B cell (primary cell): ENCODE data around the gene PTGDR2. TPM values are rescaled to one million over a fixed set of nuclear protein-coding genes. Genes with fewer than 3 reads are reported as not detected.

Source experiments
- ATAC-seq: fragments of 200-7000 bp; cut with Tn5 transposase; one replicate; pipeline ENCODE4 v1.10.0; 2021; ENCODE audit warnings: low read depth, mild to moderate bottlenecking, moderate number of reproducible peaks, moderate library complexity
- CTCF ChIA-PET: fragments of 350-600 bp; sonication (Branson Sonifier 250); formaldehyde crosslinking; loops from one replicate; lab custom pipeline; 2021; ENCODE audit warnings: antibody characterized with exemption, inconsistent platforms; lab: Charles Lee
- POLR2A ChIA-PET: fragments of 350-600 bp; sonication (Branson Sonifier 250); formaldehyde crosslinking; loops from one replicate; lab custom pipeline; 2021; ENCODE audit warnings: antibody characterized with exemption; lab: Charles Lee
- DNase-seq: peaks from one replicate; pipeline ENCODE4 v3.0.0; 2013
- H2AFZ ChIP-seq: 2 replicates; pipeline ENCODE4 v1.6.1; 2012; ENCODE audit warnings: mild to moderate bottlenecking, low read depth, low read length; ENCODE audit not compliant: insufficient read depth, poor library complexity, severe bottlenecking
- H3K27ac ChIP-seq, 2 donors: 1 replicate in 1 of 2; 2 replicates in 1 of 2; pipeline ENCODE4 v1.5.1; 2012 to 2013; ENCODE audit warnings: low read length in 2 of 2, mild to moderate bottlenecking in 2 of 2, moderate library complexity in 1 of 2
- H3K27me3 ChIP-seq, 4 experiments: fragments of 200-600 bp in 1 of 4; sonication (generic) in 1 of 4; replicated peaks in 1 of 4; 1 replicate in 2 of 4; 2 replicates in 2 of 4; pipeline versions ENCODE4 v1.6.1 to v1.7.0; 2013 to 2016; ENCODE audit warnings: low read length in 3 of 4, mild to moderate bottlenecking in 2 of 4, mixed read lengths in 1 of 4, moderate library complexity in 1 of 4; ENCODE audit not compliant: insufficient read depth in 4 of 4, control insufficient read depth in 3 of 4; ENCODE audit errors: control extremely low read depth in 1 of 4
- H3K36me3 ChIP-seq, 2 experiments: replicated peaks in 1 of 2; 1 replicate in 1 of 2; 2 replicates in 1 of 2; pipeline versions ENCODE4 v1.6.1 to v1.7.1; 2013; ENCODE audit warnings: low read length in 1 of 2; ENCODE audit not compliant: insufficient read depth in 2 of 2, control insufficient read depth in 1 of 2; ENCODE audit errors: control extremely low read depth in 1 of 2, extremely low read depth in 1 of 2
- H3K4me1 ChIP-seq, 2 donors: fragments of 200-600 bp in 1 of 2; sonication (generic) in 1 of 2; 1 replicate in 1 of 2; 2 replicates in 1 of 2; pipeline versions ENCODE4 v1.5.1 to v1.6.1; 2013 to 2017; ENCODE audit warnings: low read length in 2 of 2; ENCODE audit not compliant: control insufficient read depth in 2 of 2, insufficient read depth in 2 of 2
- H3K4me2 ChIP-seq: replicated peaks from 2 replicates; pipeline ENCODE3; 2012; ENCODE audit warnings: mild to moderate bottlenecking, low read depth, low read length; ENCODE audit not compliant: poor library complexity, severe bottlenecking
- H3K4me3 ChIP-seq, 5 experiments: fragments of 200-600 bp in 1 of 5; sonication (generic) in 1 of 5; 1 replicate in 3 of 5; 2 replicates in 2 of 5; pipeline versions ENCODE4 v1.5.1 to v1.7.0; 2011 to 2016; ENCODE audit warnings: low read length in 4 of 5, mild to moderate bottlenecking in 4 of 5, low read depth in 2 of 5, control low read depth in 1 of 5, moderate library complexity in 1 of 5; ENCODE audit not compliant: insufficient read depth in 1 of 5; ENCODE audit errors: control extremely low read depth in 1 of 5, extremely low read depth in 1 of 5
- H3K79me2 ChIP-seq: fragments of 200-600 bp; sonication (generic); one replicate; pipeline ENCODE4 v1.6.0; 2016; ENCODE audit warnings: low read length; ENCODE audit not compliant: control insufficient read depth, insufficient read depth
- H3K9ac ChIP-seq: fragments of 200-600 bp; sonication (generic); 2 replicates; pipeline ENCODE4 v1.6.1; 2017; ENCODE audit warnings: mild to moderate bottlenecking, low read length, moderate library complexity
- H3K9me3 ChIP-seq, 3 donors: one replicate each; pipeline versions ENCODE4 v1.6.1 to v1.7.1; 2013; ENCODE audit warnings: low read length in 2 of 3; ENCODE audit not compliant: control insufficient read depth in 2 of 3, insufficient read depth in 1 of 3; ENCODE audit errors: control extremely low read depth in 1 of 3
- H4K20me1 ChIP-seq: 2 replicates; pipeline ENCODE4 v1.6.0; 2012; ENCODE audit warnings: mild to moderate bottlenecking, low read length; ENCODE audit not compliant: insufficient read depth, control insufficient read depth, poor library complexity, severe bottlenecking
- H3K27ac Mint-ChIP-seq: one replicate; pipeline ENCODE4 v1.8.0; 2021; ENCODE audit warnings: mixed read lengths
- H3K27me3 Mint-ChIP-seq: one replicate; pipeline ENCODE4 v1.8.0; 2021; ENCODE audit warnings: mixed read lengths
- H3K4me1 Mint-ChIP-seq: one replicate; pipeline ENCODE4 v1.8.0; 2021; ENCODE audit warnings: mixed read lengths
- H3K4me3 Mint-ChIP-seq: one replicate; pipeline ENCODE4 v1.8.0; 2021; ENCODE audit warnings: mixed read lengths
- H3K9me3 Mint-ChIP-seq: one replicate; pipeline ENCODE4 v1.8.0; 2022; ENCODE audit warnings: mixed read lengths; ENCODE audit not compliant: insufficient read depth
- EZH2 ChIP-seq: IDR thresholded peaks from 2 replicates; pipeline ENCODE4 v1.6.1; 2012; ENCODE audit warnings: borderline replicate concordance, low read depth, mild to moderate bottlenecking, moderate library complexity, low read length; ENCODE audit not compliant: insufficient read depth, poor library complexity, severe bottlenecking
- WGBS: methylation state at CpG from one replicate; pipeline ENCODE4 v1.1.5; 2013; ENCODE audit warnings: missing lambda C conversion rate; ENCODE audit not compliant: insufficient coverage; 5-methylcytosine and 5-hydroxymethylcytosine counted together
- intact Hi-C: fragments of 100-400 bp; cut with micrococcal nuclease; formaldehyde crosslinking; loops from one replicate; pipeline ENCODE4 v1.10.0; 2022
- polyA plus RNA-seq: library from polyadenylated mRNA; depleted of rRNA; stranded (reverse); fragments of >200 nt; gene quantifications from 2 replicates; pipeline ENCODE4 v1.2.3, GENCODE V29; 2012
- total RNA-seq, 2 donors: library from RNA; stranded (reverse); fragments of 120-200 nt in 1 of 2; gene quantifications; 1 replicate in 1 of 2; 2 replicates in 1 of 2; pipeline versions ENCODE4 v1.2.3 to v1.2.4, GENCODE V29; 2013 to 2022
- TF ChIP-seq, protein P1 (sequence below): fragments of 200-600 bp; IDR thresholded peaks from one replicate; pipeline ENCODE4 v1.8.0; 2022; ENCODE audit warnings: antibody characterized with exemption, mild to moderate bottlenecking

Gene PTGDR2
- total and polyA plus RNA-seq, 2 donors (not counting 1 experiment from before 2014, with no cell fraction given): 0.03 TPM; not detected in 1

GRCh38 chr11:60852117-60852981 lies 3.4 kb downstream of the PTGDR2 start:
- H3K4me1 Mint-ChIP-seq: peaks cover 1% of the 10 kb centered on the region
- ATAC-seq (no peak), DNase-seq (no peak)
- no peak for TF ChIP-seq EZH2
- TF ChIP-seq, protein P1, sequence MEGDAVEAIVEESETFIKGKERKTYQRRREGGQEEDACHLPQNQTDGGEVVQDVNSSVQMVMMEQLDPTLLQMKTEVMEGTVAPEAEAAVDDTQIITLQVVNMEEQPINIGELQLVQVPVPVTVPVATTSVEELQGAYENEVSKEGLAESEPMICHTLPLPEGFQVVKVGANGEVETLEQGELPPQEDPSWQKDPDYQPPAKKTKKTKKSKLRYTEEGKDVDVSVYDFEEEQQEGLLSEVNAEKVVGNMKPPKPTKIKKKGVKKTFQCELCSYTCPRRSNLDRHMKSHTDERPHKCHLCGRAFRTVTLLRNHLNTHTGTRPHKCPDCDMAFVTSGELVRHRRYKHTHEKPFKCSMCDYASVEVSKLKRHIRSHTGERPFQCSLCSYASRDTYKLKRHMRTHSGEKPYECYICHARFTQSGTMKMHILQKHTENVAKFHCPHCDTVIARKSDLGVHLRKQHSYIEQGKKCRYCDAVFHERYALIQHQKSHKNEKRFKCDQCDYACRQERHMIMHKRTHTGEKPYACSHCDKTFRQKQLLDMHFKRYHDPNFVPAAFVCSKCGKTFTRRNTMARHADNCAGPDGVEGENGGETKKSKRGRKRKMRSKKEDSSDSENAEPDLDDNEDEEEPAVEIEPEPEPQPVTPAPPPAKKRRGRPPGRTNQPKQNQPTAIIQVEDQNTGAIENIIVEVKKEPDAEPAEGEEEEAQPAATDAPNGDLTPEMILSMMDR: no peak
- Histone ChIP-seq H3K4me3 (no peak overlapping the region), H3K27ac (no peak overlapping the region), H4K20me1 (no peaks in the 10 kb centered on the region), H2AFZ (no peak overlapping the region), H3K27me3 (no peaks in the 10 kb centered on the region), H3K36me3 (peaks cover 0 to 45% of the 10 kb centered on the region in 2 experiments), H3K9me3 (no peaks in the 10 kb centered on the region), H3K4me1 (no peaks in the 10 kb centered on the region), H3K79me2 (no peaks in the 10 kb centered on the region), H3K4me2 (no peak overlapping the region), H3K9ac (no peak overlapping the region)
- no peaks in the 10 kb centered on the region for H3K27me3 Mint-ChIP-seq
- POLR2A ChIA-PET: no interaction called here
- no peaks in the 10 kb centered on the region for H3K9me3 Mint-ChIP-seq
- intact Hi-C loops: no loop called here
- no peak overlapping the region for H3K4me3 Mint-ChIP-seq
- WGBS: 97% methylated on average over 74 of the region's 78 CpGs
- H3K27ac Mint-ChIP-seq: no peak overlapping the region
- CTCF ChIA-PET: no interaction called here
